PFSK-1 (cell line): Measurements from ENCODE around the gene ZNF780A.

Source experiments
- FOXP2 ChIP-seq: optimal IDR thresholded peaks from 2 replicates; pipeline ENCODE3; 2011; ENCODE audit warnings: borderline replicate concordance, control low read depth, inconsistent platforms; ENCODE audit not compliant: insufficient read depth; ENCODE audit errors: extremely low read length, extremely low read depth
- POLR2AphosphoS5 ChIP-seq: IDR thresholded peaks from 2 replicates; pipeline ENCODE4 v1.6.1; 2012; ENCODE audit warnings: low read depth, mild to moderate bottlenecking, control low read depth, low read length, moderate library complexity
- SIN3A ChIP-seq: IDR thresholded peaks from 2 replicates; pipeline ENCODE4 v1.6.1; 2012; ENCODE audit warnings: mild to moderate bottlenecking, low read length, moderate library complexity, borderline replicate concordance; ENCODE audit not compliant: insufficient read depth
- TAF1 ChIP-seq: IDR thresholded peaks from 2 replicates; pipeline ENCODE4 v1.6.1; 2012; ENCODE audit warnings: low read length, control low read depth, borderline replicate concordance; ENCODE audit not compliant: insufficient read depth
- TF ChIP-seq, protein P1 (sequence below), 2 experiments: IDR thresholded peaks; 2 replicates each; pipeline versions ENCODE4 v1.6.1 to v1.8.0; 2011 to 2012; ENCODE audit warnings: low read depth in 2 of 2, low read length in 2 of 2, control low read depth in 1 of 2, inconsistent platforms in 1 of 2, mild to moderate bottlenecking in 1 of 2, moderate library complexity in 1 of 2; ENCODE audit not compliant: insufficient read depth in 1 of 2

ZNF780A gene

GRCh38 chr19:40056505-40056904, 34.2 kb downstream of the ZNF780A start:
- TF ChIP-seq, protein P1, sequence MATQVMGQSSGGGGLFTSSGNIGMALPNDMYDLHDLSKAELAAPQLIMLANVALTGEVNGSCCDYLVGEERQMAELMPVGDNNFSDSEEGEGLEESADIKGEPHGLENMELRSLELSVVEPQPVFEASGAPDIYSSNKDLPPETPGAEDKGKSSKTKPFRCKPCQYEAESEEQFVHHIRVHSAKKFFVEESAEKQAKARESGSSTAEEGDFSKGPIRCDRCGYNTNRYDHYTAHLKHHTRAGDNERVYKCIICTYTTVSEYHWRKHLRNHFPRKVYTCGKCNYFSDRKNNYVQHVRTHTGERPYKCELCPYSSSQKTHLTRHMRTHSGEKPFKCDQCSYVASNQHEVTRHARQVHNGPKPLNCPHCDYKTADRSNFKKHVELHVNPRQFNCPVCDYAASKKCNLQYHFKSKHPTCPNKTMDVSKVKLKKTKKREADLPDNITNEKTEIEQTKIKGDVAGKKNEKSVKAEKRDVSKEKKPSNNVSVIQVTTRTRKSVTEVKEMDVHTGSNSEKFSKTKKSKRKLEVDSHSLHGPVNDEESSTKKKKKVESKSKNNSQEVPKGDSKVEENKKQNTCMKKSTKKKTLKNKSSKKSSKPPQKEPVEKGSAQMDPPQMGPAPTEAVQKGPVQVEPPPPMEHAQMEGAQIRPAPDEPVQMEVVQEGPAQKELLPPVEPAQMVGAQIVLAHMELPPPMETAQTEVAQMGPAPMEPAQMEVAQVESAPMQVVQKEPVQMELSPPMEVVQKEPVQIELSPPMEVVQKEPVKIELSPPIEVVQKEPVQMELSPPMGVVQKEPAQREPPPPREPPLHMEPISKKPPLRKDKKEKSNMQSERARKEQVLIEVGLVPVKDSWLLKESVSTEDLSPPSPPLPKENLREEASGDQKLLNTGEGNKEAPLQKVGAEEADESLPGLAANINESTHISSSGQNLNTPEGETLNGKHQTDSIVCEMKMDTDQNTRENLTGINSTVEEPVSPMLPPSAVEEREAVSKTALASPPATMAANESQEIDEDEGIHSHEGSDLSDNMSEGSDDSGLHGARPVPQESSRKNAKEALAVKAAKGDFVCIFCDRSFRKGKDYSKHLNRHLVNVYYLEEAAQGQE (IDR thresholded peaks at IDR 0.05; ENCODE audit: insufficient read depth in 1 of 2, low read depth in 2 of 2, low read length in 2 of 2): no peak
- TF ChIP-seq TAF1 (no peak), SIN3A (no peak), FOXP2 (no peak), POLR2AphosphoS5 (no peak)

GRCh38 chr19:40055832-40056504, 34.8 kb downstream of the ZNF780A start, which contains the start of gene ZNF780B:
ZNF780B (minus strand) TSS chr19:40056231; CDS start chr19:40050332, 5,899 bp downstream.
- peak; percentile 82 for TF ChIP-seq POLR2AphosphoS5
- TF ChIP-seq SIN3A: no peak; the same call in 1 of the 2 replicates
- TF ChIP-seq TAF1: peak; percentile 77; the same call in 1 of the 2 replicates
- no peak for TF ChIP-seq FOXP2

GRCh38 chr19:40055049-40055448, 35.7 kb downstream of the ZNF780A start:
- TF ChIP-seq TAF1 (no peak), SIN3A (no peak), POLR2AphosphoS5 (no peak), FOXP2 (no peak)
- TF ChIP-seq, protein P1 (IDR thresholded peaks at IDR 0.05; ENCODE audit: insufficient read depth in 1 of 2, low read depth in 2 of 2, low read length in 2 of 2): no peak

- TF ChIP-seq FOXP2: no peak
- no peak for TF ChIP-seq TAF1
- TF ChIP-seq, protein P1 (IDR thresholded peaks at IDR 0.05; ENCODE audit: insufficient read depth in 1 of 2, low read depth in 2 of 2, low read length in 2 of 2): no peak
- TF ChIP-seq SIN3A: no peak
- no peak for TF ChIP-seq POLR2AphosphoS5
These were observed 36.1 kb downstream of the ZNF780A start for GRCh38 chr19:40054632-40055031.

- TF ChIP-seq TAF1 (no peak), POLR2AphosphoS5 (no peak), FOXP2 (no peak), SIN3A (no peak)
- TF ChIP-seq, protein P1 (IDR thresholded peaks at IDR 0.05; ENCODE audit: insufficient read depth in 1 of 2, low read depth in 2 of 2, low read length in 2 of 2): no peak
These were observed 37.3 kb downstream of the ZNF780A start for GRCh38 chr19:40053491-40053890.
